Ishikawa (cell line): ENCODE measurements around the gene OR2AJ1.

Source experiments
- CREB1 ChIP-seq: IDR thresholded peaks from 2 replicates; pipeline ENCODE4 v1.6.1; 2012; ENCODE audit warnings: low read depth
- EGR1 ChIP-seq: IDR thresholded peaks from 2 replicates; pipeline ENCODE4 v1.6.1; 2012
- EP300 ChIP-seq: IDR thresholded peaks from 2 replicates; pipeline ENCODE4 v1.6.1; 2012; ENCODE audit warnings: borderline replicate concordance
- FOXM1 ChIP-seq: IDR thresholded peaks from 2 replicates; pipeline ENCODE4 v1.6.1; 2012; ENCODE audit warnings: low read depth, borderline replicate concordance
- RAD21 ChIP-seq: IDR thresholded peaks from 2 replicates; pipeline ENCODE4 v1.6.1; 2012; ENCODE audit warnings: low read depth
- TAF1 ChIP-seq: IDR thresholded peaks from 2 replicates; pipeline ENCODE4 v1.6.1; 2012; ENCODE audit warnings: low read depth, mild to moderate bottlenecking
- YY1 ChIP-seq: IDR thresholded peaks from 2 replicates; pipeline ENCODE4 v1.6.1; 2012; ENCODE audit warnings: low read depth

GRCh38 chr1:247936415-247936814 is 11.7 kb downstream of the OR2AJ1 start:
- TF ChIP-seq FOXM1, result no peak
- TF ChIP-seq RAD21, result no peak
- no peak for TF ChIP-seq EP300
- no peak for TF ChIP-seq YY1
- no peak for TF ChIP-seq CREB1
- TF ChIP-seq TAF1, result no peak
- TF ChIP-seq EGR1, result no peak
